Measurements from ENCODE around the gene FEM1B.

FEM1B gene

DNA sequence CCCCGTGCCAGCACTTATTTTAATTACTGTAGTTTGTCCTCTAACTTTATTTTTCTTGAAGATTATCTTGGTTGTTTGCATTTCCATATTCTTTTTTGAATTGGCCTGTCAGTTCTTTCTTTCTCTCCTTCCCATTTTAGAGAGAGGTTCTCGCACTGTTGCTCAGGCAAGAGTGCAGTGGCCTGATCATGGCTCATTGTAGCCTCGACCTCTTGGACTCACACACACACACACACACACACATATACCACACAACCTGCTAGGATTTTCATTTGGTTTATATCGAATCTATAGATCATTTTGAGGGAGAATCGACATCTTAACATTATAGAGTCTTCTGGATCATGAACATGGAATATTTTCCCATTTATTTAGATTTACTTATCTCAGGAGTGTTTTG lies 8.7 kb downstream of the FEM1B start:
- DNase-seq = no peak

DNA sequence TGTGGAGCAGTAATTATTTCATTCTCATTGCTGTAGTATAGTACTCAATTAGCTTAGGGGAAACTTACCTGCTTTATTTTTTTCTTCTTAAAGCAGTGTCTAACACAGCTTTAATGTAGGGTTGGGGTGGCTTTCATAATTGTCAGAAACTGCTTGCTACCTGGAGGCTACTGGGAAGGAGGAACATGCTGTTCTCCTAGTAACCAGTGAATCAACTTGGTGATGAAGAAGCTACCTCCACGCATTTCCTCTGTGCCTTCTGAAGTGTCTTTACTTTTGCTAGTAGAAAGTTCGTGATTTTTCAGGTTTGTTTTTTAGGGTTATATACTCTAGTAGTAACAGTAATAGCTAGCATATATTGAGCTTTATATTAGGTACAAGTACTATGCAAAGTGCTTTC lies 11.5 kb downstream of the FEM1B start:
- DNase-seq = no peak

DNA sequence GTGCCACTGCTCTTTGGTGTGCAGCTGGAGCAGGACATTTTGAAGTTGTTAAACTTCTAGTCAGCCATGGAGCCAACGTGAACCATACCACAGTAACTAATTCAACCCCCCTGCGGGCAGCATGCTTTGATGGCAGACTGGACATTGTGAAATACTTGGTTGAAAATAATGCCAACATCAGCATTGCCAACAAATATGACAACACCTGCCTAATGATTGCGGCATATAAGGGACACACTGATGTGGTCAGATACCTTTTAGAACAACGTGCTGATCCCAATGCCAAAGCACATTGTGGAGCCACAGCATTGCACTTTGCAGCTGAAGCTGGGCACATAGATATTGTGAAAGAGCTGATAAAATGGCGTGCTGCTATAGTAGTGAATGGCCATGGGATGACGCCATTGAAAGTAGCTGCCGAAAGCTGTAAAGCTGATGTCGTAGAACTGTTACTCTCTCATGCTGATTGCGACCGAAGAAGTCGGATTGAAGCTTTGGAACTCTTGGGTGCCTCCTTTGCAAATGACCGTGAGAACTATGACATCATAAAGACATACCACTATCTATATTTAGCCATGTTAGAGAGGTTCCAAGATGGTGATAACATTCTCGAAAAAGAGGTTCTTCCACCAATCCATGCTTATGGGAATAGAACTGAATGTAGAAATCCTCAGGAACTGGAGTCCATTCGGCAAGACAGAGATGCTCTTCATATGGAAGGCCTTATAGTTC lies 12.2 kb downstream of the FEM1B start:
- no peak for DNase-seq

DNA sequence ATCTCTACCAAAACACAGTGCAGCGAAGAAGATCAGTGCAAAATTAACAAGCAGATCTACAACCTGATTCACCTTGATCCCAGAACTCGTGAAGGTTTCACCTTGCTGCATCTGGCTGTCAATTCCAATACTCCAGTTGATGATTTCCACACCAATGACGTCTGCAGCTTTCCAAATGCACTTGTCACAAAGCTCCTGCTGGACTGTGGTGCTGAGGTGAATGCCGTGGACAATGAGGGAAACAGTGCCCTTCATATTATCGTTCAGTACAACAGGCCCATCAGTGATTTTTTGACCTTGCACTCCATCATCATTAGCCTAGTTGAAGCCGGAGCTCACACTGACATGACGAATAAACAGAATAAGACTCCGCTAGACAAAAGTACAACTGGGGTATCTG lies 13.2 kb downstream of the FEM1B start:
- no peak for DNase-seq

DNA sequence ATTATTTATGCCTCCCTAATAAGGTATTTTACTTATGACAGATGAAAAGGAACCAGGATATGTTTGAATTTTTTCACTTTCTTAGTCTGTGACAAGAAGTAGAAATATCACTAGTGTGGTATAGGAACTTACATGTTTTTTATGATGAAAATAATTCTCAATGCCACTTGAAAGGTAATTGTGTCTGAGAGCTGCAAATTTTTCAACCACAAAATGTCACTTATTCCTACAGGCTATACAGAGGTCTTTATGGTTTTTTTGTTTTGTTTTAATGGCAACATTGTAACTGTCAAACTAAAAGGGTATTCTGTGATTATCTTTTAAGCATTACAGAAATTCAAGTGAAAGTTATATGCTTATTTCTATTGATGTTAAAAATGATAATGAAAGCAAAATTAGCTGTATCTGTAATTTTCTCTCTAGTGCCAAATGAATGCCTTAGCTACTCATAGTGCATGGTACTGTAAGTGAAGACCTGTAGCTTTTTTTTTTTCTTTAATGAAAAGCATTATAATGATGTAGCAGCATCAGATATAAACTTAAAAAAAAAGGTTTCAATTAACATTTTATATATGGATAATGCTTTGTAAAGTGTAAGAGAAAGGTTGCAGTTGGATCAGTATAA lies 14.7 kb downstream of the FEM1B start:
- no peak for DNase-seq

DNA sequence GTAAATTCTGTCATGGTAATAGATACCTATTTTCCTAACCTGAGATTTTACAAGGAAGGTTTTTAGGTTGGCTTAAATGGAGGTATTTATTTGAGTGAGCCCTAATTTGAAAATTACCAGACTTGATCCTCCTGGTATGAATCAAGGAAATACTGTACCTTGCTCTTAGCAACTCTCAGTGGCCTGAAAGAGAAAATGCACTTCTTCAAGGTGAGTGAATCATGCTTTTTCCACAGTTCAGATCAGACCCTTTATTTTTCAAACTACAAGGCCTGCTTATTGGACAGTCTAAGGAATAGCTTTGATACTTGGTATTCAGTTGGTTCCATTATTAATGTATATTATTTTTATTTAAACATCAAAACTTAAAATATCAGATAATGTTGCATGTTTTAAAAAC lies 15.4 kb downstream of the FEM1B start:
- DNase-seq = no peak

DNA sequence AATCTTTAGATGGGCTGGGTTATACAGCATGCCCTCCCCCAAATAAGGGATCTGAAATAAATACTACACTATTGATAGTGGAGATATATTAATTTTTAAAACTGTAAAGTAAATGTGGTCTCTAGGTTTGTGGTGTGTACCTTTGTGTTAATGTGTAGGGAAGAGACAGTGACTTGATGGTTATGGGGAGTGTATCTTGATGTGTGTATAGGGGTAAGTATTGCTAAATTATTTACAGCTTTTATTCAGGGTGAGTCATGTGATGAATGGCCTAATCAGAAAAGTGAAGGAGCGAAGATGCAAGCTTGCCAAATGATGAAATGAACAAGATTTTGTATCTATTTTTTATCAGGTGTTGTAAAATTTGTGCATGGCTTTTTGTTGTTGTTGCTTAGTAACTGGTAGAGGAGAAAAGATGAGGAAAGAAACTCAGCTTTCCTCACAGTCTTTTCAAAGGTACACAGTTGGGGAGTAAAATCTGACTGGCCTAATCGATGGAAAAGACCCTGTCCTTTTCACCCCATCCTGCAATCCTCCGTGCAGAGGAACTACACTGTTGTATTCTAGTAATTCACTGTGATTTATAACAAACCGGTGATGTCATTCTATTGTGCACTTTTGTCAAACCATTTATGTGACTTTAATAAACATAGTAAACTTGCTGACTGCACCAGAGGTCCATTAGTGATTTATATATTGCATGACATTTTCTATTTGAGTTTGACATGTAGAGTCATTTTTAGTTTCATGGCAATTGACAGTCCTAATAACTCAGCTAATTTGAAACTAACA lies 17.7 kb downstream of the FEM1B start:
- no peak for DNase-seq

DNA sequence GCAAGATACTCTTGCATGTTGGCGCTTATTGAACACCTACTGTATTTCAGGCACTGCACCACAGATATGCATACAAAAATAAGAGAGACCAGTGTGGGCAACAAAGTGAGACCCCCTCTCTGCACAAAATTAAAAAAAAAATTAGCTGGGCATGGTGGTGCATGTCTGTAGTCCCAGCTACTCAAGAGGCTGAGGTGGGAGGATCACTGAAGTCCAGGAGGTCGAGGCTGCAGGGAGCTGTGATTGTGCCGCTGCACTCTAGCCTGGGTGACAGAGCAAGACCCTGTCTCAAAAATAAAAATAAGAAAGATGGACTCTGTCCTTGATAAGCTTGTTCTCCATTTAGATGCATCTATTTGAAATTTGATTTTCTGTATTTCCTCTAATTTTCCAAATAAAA lies 20.8 kb downstream of the FEM1B start:
- no peak for DNase-seq

DNA sequence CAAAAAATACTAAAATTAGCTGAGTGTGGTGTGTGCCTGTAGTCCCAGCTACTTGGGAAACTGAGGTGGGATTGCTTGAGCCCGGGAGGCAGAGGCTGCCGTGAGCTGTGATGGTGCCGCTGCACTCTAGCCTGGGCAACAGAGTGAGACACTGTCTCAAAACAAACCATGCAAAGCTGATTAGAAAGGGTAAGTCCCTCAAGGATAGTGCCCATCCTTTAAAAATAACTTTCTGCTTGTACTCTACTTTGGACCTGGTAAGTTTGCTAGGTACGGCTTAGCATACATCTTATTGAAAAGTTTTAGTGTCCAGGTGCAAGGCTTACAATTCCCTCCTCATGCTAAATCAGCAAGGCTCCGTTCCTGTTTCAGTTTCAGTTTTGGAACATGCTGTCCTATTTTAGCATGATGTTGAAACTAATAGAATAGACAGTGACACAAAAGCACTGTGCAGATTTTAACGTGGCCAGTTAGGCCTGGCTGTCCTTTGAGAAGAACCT lies 21.4 kb downstream of the FEM1B start:
- no peak for DNase-seq

DNA sequence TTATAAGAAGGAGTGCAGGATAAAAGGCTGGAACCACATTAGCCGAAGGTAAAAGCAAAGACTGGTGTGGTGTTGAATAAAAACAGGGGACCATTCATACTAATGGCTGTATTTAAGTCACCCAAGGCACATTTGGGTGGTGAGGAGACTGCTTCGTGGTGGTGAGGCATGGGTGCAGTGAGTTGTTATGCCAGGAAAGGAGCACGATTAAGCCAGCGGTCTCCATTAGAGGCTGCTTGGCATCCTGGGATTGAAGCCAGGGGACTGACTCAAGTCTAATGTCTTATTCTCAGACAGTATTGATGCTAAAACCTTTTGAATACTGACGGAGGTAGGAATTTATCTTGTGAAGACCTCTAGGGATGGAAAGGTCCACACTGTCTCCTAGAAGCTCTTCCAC lies 21.9 kb downstream of the FEM1B start:
- DNase-seq = no peak

DNA sequence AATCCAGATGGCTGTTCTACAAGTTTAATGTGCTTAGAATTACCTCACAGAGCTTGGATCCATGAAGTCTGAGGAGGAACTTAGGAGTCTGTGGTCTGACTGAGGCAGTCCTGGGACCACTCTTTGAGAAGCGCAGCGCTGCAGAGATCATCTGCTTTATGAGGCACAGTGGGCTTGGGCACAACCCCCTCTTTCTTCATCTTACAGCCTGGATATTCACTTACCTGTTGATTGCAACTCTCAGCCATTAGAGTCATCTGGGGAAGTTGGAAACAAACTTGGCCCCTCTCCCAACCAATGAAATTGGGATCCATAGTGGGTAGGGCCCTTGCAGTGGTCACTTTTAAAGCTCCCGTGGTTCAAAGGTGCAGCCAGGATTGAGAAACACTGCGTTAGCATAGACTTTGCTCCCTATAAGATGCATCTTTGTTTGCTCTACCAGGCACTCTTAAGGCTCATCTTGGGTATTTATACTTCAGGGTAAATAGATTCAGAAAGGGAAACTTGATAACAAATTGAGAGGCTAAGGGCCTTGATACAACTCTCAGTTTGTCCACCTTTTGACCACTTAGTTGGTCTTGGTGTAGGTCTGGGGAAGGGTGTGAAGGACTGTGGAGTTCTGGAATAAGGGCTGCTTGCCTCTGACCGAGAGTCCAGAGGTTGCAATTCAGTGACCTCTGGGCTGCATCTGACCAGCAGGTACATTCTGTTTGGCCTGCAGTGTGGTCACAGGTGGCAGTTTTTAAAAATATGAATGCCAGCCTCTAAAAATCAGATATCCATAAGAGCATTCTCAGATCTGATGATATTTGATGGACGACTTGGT lies 22.8 kb downstream of the FEM1B start:
- no peak for DNase-seq

DNA sequence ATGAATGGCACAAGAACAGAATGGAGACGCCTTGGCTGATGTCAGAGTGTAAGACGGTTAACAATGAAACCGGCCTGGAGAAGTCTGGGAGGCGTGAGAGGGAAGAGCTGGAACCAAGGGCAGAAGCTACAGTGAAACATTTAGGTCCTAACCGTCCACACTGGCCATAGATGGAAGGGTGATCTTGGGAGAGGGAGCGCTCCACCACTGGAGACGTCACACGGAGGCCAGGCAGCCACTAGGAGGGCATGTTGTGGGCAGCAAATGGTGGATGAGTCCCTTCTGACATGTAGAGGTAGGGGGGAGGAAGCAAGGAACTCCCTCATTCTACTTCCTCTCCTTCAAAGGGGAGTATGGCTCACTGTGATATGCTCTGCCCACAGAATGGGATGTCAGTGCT lies 23.8 kb downstream of the FEM1B start:
- no peak for DNase-seq

DNA sequence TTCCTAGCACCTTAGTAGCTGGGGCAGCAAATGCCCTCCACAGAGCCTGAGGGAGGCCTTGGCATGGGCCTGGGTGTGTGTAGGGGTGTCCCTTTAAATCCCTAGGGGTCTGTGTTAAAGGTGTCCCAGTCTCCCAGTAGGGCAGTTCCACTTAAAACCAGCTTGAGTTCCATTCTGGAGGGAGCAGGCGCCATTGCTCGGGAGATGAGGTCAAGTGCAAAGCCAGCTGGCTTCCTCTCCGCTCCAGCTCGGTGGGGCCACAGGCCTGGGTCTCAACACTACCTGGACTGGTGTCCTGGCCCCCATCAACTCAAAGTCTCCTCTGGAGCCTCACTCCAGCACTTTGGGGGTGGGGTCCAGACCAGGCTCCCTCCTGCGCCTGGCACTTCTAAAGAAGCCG lies 25.2 kb downstream of the FEM1B start:
- no peak for DNase-seq

DNA sequence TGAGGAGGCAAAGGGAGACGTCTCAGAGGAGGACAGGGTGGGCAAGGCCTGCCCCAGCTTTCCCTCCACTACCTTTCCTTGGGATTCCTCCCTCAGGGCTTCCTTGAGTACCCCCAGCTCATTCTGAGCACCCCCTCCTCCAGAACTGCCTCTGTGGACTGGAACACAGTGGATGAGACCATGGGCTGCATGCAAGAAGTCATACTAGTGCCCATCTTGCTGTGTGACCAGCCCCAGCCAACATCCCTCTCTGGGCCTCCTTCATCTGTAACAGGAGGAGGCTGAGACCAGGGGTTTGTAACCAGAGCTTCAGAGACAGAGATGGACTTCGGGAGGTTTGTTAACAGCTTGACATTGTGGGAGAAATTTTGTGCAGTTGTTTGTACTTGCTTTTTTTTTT lies 25.6 kb downstream of the FEM1B start:
- no peak for DNase-seq

DNA sequence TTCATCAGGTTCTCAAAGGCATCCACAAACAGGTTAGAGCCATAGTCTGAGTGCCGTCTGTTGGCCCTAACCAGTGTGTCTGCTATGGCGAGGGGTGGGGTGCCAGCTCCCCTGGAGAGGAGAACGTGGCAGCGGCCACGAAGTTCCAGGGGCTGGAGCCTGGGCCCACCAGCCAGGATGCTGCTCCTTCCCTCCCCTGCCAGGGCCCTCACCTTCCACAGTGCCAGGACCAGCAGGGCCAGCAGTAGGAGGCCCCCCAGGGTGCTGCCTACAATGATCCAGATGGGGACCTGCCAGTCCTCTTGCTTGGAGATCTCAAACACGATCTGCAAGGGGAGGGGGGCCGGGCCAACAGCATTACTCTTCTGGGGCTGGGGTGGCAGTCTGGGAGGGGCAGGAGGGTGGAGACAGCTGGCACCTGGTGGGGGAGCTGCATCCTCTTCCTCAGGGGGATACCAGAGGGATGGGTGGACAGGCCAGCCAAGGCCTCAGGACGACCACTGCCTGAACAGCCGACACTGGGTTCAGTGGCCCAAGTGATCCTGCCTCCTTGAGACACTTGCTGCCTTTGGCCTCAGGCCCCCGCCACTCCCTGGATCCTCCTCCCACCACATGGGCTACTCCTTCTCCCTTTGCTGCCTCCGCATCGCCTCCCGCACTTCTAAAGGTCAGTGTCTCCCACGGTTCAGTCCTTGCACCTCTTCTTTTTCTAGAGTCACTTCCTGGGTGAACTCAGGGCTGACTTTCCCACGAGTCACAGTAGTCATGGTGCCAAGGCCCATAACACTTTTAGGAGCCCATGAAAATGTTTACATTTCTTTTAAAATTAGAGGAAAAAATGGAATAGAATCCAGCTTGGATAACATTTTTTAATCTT lies 26.3 kb downstream of the FEM1B start:
- DNase-seq = no peak

DNA sequence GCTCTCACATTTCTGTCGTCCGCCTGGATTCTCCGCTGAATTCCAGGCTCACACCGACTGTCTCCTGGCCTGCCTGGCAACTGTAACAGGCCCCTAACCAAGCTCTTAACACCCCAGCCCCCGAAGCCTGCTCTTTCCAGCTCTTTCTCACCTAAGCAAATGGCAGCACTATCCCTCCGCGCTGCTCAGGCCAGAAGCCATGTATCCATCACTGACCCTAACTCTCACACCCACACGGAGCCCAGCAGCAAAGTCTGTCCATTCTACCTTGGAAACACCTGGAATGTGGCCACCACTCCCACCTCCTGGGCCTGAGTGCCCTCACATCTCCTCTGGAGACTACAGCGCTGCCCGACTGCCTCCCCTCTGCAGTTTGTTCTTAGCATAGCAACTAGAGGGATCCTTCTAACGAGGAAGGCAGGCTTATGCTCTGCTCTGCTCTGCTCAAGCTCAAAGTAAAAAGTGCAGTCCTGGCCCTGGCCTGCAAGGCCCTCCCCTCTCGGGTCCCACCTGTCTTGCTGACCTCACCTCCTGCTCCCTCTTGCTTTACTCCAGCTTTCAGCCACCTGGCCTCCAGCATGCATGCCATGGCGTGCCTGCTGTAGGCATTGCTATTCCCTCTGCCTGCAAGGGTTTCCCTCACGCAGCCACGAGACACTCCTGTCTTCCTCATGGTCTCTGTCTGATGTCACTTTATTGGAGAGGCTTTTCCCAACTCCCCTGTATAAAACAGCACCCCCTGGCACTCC lies 27.2 kb downstream of the FEM1B start:
- DNase-seq = no peak

DNA sequence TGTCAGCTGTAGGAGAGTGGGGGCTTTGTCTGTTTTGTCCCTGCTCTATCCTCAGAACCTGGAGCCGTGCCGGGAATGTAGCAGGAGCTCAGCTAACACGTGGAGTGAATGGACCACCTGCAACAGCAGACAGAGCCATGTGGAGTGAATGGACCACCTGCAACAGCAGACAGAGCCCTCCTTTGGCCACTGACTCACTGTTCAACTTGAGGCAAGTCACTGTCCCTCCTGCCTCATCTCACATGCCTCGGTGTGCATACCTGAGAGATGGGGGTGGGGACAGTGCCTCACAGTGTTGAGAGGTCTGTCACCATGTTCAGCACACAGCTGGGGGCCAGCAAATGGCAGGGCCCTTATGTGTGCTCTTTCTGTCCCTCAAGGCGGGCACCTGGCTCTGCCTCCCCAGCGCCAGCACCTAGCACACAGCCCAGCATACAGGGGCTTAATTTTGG lies 27.9 kb downstream of the FEM1B start:
- no peak for DNase-seq

DNA sequence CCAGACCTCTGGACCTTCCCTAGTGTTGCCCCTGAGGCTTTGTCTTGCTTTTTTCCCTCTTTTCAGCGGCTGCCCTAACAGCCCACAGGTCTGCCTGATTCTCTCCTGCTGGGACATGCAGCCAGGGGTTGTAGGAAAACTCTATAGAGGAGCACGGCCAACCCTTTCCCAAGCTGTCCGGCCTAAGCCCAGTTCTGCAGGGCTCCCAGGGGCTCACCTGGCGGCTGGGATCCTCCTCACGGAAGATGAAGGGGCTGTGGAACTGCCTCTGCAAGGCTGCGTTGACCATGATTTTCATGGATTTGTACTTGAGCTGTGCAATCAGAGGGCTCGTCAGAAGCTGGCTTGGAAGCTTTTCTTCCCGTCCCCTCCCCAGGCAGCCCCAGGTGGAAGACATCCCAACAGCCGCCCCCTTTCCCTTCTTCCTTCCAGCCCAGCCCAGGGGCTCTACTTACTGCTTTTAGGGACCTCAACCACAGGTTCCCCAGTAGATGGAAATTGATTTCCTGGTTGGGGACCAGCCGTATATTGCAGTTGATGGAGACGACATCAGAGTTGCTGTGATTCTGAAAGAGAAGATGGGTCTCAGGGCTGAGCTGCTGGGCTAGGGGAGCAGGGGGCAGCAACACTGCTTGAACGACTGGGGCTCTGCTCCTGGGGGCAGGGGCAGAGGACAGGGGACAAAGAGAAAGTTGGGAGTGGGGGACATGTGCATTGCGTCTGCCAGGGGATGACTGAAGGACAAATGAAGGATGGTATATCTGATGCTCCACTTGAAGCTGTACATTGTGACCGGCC lies 29.8 kb downstream of the FEM1B start:
- DNase-seq = no peak

DNA sequence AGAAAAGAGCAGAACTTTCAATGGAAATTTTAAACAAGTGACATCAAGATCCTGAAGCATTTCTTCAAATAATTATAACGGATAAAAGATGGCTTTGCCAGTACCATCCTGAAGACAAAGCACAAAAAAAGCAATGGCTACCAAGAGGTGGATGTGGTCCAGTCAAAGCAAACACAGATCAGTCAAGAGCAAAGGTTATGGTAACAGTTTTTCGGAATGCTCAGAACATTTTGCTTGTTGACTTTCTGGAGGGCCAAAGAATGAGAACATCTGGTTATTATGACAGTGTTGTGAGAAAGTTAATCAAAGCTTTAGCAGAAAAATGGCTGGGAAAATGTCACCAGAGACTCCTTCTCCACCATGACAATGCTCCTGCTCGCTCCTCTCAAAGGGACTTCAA lies 31.5 kb downstream of the FEM1B start:
- DNase-seq = no peak

DNA sequence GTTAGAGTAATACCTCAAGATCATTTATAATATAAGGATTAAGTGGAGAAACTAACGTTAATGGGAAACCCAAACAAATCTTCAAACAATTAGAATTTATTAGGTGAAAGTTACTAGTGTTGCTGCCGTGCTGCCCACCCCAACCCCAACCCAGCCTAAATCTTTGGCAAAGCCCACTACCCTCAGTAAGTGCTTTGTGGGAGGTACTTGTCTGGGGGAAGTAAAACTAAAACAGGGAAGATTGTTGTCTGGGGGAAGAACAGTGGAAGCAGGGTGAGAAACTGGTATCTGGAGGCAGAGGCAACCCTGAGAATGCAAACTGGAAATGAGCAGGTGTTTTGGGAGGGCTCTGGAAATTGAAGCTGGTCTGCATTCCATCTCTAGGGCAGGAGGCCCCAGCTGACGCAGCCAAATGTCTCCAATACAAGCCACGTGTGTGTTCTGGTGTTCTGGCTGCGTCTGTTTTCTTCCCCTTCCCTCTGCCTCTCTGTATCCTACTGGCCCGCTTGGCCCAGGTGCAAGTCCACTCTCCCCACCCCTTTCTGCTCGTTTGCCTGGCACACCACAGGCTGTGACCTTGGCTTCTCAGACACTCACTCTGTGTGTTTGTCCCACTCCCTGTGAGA lies 32.7 kb downstream of the FEM1B start:
- DNase-seq = no peak

Measured in activated CD4-positive, alpha-beta T cell treated with anti-CD3 and anti-CD28 coated beads, Interleukin-2, amount 50 U/mL, for 1 hour (primary cell).